H1 (cell line): ENCODE results near the gene POLD1. TPM values are rescaled to one million over a fixed set of nuclear protein-coding genes. Genes with fewer than 3 reads are reported as not detected.

Experiments
- CTCF ChIA-PET: fragments of 300-600 bp; sonication (Branson Sonifier 250); formaldehyde crosslinking; loops from one replicate; lab custom pipeline; 2021; ENCODE audit not compliant: partially characterized antibody; lab: Charles Lee
- POLR2A ChIA-PET: fragments of 300-600 bp; sonication (Branson Sonifier 250); formaldehyde crosslinking; loops from one replicate; lab custom pipeline; 2021; ENCODE audit warnings: inconsistent platforms; ENCODE audit not compliant: partially characterized antibody; lab: Charles Lee
- DNase-seq, 2 experiments: peaks; one replicate each; pipeline versions ENCODE4 v3.0.0 to v3.0.0-alpha.2; 2010 to 2022; ENCODE audit warnings: low spot score in 2 of 2, low read depth in 1 of 2, mixed read lengths in 1 of 2
- FAIRE-seq: peaks from 2 replicates; lab custom pipeline; 2011; peaks lifted over from hg19 to GRCh38; lab: Jason Lieb, UNC
- H2AFZ ChIP-seq: 2 replicates; pipeline ENCODE4 v1.8.1; 2012; ENCODE audit warnings: low read length, inconsistent platforms
- H2AK5ac ChIP-seq: 2 replicates; pipeline ENCODE4 v1.6.1; 2013; ENCODE audit warnings: low read depth, low read length
- H2BK120ac ChIP-seq: replicated peaks from 2 replicates; pipeline ENCODE3; 2013; ENCODE audit warnings: low read depth, low read length, inconsistent platforms
- H2BK12ac ChIP-seq: 2 replicates; pipeline ENCODE4 v1.6.1; 2013; ENCODE audit warnings: low read depth, low read length
- H2BK15ac ChIP-seq: 2 replicates; pipeline ENCODE4 v1.6.1; 2013; ENCODE audit warnings: low read length
- H2BK20ac ChIP-seq: 2 replicates; pipeline ENCODE4 v1.6.1; 2013; ENCODE audit warnings: low read length
- H2BK5ac ChIP-seq: 2 replicates; pipeline ENCODE4 v1.6.1; 2013; ENCODE audit warnings: low read depth, low read length
- H3K14ac ChIP-seq: 2 replicates; pipeline ENCODE4 v1.6.1; 2013; ENCODE audit warnings: inconsistent platforms; ENCODE audit not compliant: insufficient read length
- H3K18ac ChIP-seq: 2 replicates; pipeline ENCODE4 v1.6.1; 2013; ENCODE audit warnings: low read length; ENCODE audit errors: extremely low read depth
- H3K23ac ChIP-seq: 2 replicates; pipeline ENCODE4 v1.6.1; 2013; ENCODE audit warnings: inconsistent platforms; ENCODE audit not compliant: insufficient read length
- H3K23me2 ChIP-seq: 2 replicates; pipeline ENCODE4 v1.6.1; 2013; ENCODE audit warnings: low read depth, low read length
- H3K27ac ChIP-seq: 2 replicates; pipeline ENCODE4 v1.6.1; 2011; ENCODE audit warnings: low read depth, low read length, inconsistent platforms
- H3K27me3 ChIP-seq, 4 experiments: replicated peaks in 1 of 4; 1 replicate in 1 of 4; 2 replicates in 3 of 4; pipeline versions ENCODE4 v1.6.1 to v1.8.1; 2011 to 2013; ENCODE audit warnings: low read length in 3 of 4, mild to moderate bottlenecking in 3 of 4, inconsistent platforms in 2 of 4, mixed read lengths in 2 of 4, moderate library complexity in 1 of 4; ENCODE audit not compliant: control insufficient read depth in 3 of 4, insufficient read depth in 3 of 4; ENCODE audit errors: extremely low read depth in 1 of 4
- H3K36me3 ChIP-seq, 4 experiments: 2 replicates each; pipeline versions ENCODE4 v1.6.1 to v1.8.1; 2011 to 2013; ENCODE audit warnings: mild to moderate bottlenecking in 4 of 4, low read length in 3 of 4, moderate library complexity in 2 of 4, control low read depth in 1 of 4, inconsistent platforms in 1 of 4; ENCODE audit not compliant: insufficient read depth in 4 of 4, control insufficient read depth in 2 of 4
- H3K4ac ChIP-seq: replicated peaks from 2 replicates; pipeline ENCODE3; 2013; ENCODE audit warnings: low read length, low read depth, mixed read lengths, inconsistent platforms; ENCODE audit not compliant: insufficient read length
- H3K4me1 ChIP-seq, 4 experiments: replicated peaks in 1 of 4; 1 replicate in 1 of 4; 2 replicates in 3 of 4; pipeline versions ENCODE4 v1.6.1 to v1.8.1; 2011 to 2013; ENCODE audit warnings: low read length in 3 of 4, inconsistent platforms in 2 of 4, mixed read lengths in 1 of 4; ENCODE audit not compliant: insufficient read depth in 4 of 4, control insufficient read depth in 3 of 4
- H3K4me2 ChIP-seq, 2 experiments: 2 replicates each; pipeline versions ENCODE4 v1.6.1 to v1.8.1; 2011 to 2013; ENCODE audit warnings: low read depth in 2 of 2, low read length in 2 of 2, control low read depth in 1 of 2, inconsistent platforms in 1 of 2, mild to moderate bottlenecking in 1 of 2; ENCODE audit not compliant: insufficient read depth in 1 of 2
- H3K4me3 ChIP-seq, 4 experiments: fragments of 200-600, 300-600 bp in 1 of 4; sonication (generic), shearing (Covaris generic), sonication (Bioruptor Twin) in 1 of 4; 2 replicates each; pipeline versions ENCODE4 v1.5.1 to v1.8.1; 2011 to 2016; ENCODE audit warnings: low read length in 4 of 4, low read depth in 3 of 4, control low read depth in 2 of 4, inconsistent platforms in 2 of 4, mild to moderate bottlenecking in 2 of 4, mixed read lengths in 1 of 4, moderate library complexity in 1 of 4; ENCODE audit not compliant: insufficient read depth in 2 of 4; ENCODE audit errors: extremely low read depth in 1 of 4
- H3K56ac ChIP-seq: replicated peaks from 2 replicates; pipeline ENCODE3; 2013; ENCODE audit warnings: low read depth, mild to moderate bottlenecking, mixed read lengths, low read length, inconsistent platforms; ENCODE audit not compliant: insufficient read length
- H3K79me1 ChIP-seq: 2 replicates; pipeline ENCODE4 v1.6.1; 2013; ENCODE audit warnings: low read depth, low read length, control low read depth
- H3K79me2 ChIP-seq, 2 experiments: 2 replicates each; pipeline versions ENCODE4 v1.6.1 to v1.8.1; 2012 to 2013; ENCODE audit warnings: low read length in 2 of 2, mild to moderate bottlenecking in 2 of 2, inconsistent platforms in 1 of 2; ENCODE audit not compliant: insufficient read depth in 2 of 2, control insufficient read depth in 1 of 2
- H3K9ac ChIP-seq, 4 experiments: replicated peaks in 1 of 4; 1 replicate in 1 of 4; 2 replicates in 3 of 4; pipeline versions ENCODE4 v1.6.1 to v1.8.1; 2011 to 2013; ENCODE audit warnings: low read depth in 3 of 4, low read length in 3 of 4, control low read depth in 2 of 4, mild to moderate bottlenecking in 2 of 4, moderate library complexity in 2 of 4, inconsistent platforms in 1 of 4; ENCODE audit errors: extremely low read depth in 1 of 4
- H3K9me3 ChIP-seq, 2 experiments: 2 replicates each; pipeline versions ENCODE4 v1.6.1 to v1.8.1; 2012 to 2013; ENCODE audit warnings: mild to moderate bottlenecking in 2 of 2, moderate library complexity in 2 of 2, control low read depth in 1 of 2, inconsistent platforms in 1 of 2, low read depth in 1 of 2, low read length in 1 of 2, mixed read lengths in 1 of 2; ENCODE audit not compliant: insufficient read depth in 2 of 2
- H4K20me1 ChIP-seq, 2 experiments: replicated peaks in 1 of 2; 2 replicates each; pipeline versions ENCODE3 to v1.8.1; 2011 to 2013; ENCODE audit warnings: inconsistent platforms in 2 of 2, low read length in 2 of 2, mild to moderate bottlenecking in 1 of 2; ENCODE audit not compliant: insufficient read depth in 2 of 2, control insufficient read depth in 1 of 2
- H4K5ac ChIP-seq: 2 replicates; pipeline ENCODE4 v1.6.1; 2013; ENCODE audit warnings: low read length, low read depth, mixed read lengths, inconsistent platforms; ENCODE audit not compliant: insufficient read length
- H4K8ac ChIP-seq: 2 replicates; pipeline ENCODE4 v1.8.0; 2013; ENCODE audit warnings: mild to moderate bottlenecking, moderate library complexity, low read length, inconsistent platforms; ENCODE audit not compliant: insufficient read depth; ENCODE audit errors: extremely low read depth
- H4K91ac ChIP-seq: replicated peaks from 2 replicates; pipeline ENCODE3; 2013; ENCODE audit warnings: low read length, mixed read lengths, inconsistent platforms; ENCODE audit not compliant: insufficient read length
- CTCF ChIP-seq, 3 experiments: IDR thresholded peaks; 1 replicate in 2 of 3; 2 replicates in 1 of 3; pipeline versions ENCODE4 v1.5.1 to v1.6.1; 2011; ENCODE audit warnings: low read length in 3 of 3, mild to moderate bottlenecking in 3 of 3, inconsistent platforms in 2 of 3, low read depth in 1 of 3, moderate library complexity in 1 of 3; ENCODE audit not compliant: insufficient read depth in 1 of 3; ENCODE audit errors: control extremely low read depth in 1 of 3
- SP1 ChIP-seq: IDR thresholded peaks from 2 replicates; pipeline ENCODE4 v1.6.1; 2011; ENCODE audit warnings: low read depth, low read length
- WGBS, 2 experiments: shearing (Covaris generic) in 1 of 2; methylation state at CpG; one replicate each; pipeline versions ENCODE4 v1.1.6 to v1.1.7; 2013 to 2015; ENCODE audit warnings: low lambda C conversion rate in 2 of 2, mixed read lengths in 2 of 2, inconsistent platforms in 1 of 2, low coverage in 1 of 2, missing lambda C conversion rate in 1 of 2; ENCODE audit not compliant: insufficient replicate concordance in 2 of 2, insufficient coverage in 1 of 2, insufficient read length in 1 of 2; ENCODE audit errors: extremely low coverage in 1 of 2, missing lambda C conversion rate in 1 of 2; 5-methylcytosine and 5-hydroxymethylcytosine counted together
- polyA plus RNA-seq, 7 experiments: library from polyadenylated mRNA; depleted of rRNA in 3 of 7; stranded (reverse) in 5 of 7; unstranded in 2 of 7; fragments of >200 nt in 5 of 7; fragments of 200-250 nt in 2 of 7; gene quantifications; 1 replicate in 5 of 7; 2 replicates in 1 of 7; 4 replicates in 1 of 7; pipeline versions ENCODE4 v1.2.1 to v1.2.3, GENCODE V29; 2011 to 2013; ENCODE audit warnings: missing spikeins in 2 of 7, mixed read lengths in 2 of 7
- total RNA-seq: library from RNA; stranded (reverse); fragmentation: NEBNext Ultra II Directional; extraction: Animal tissue kit (Norgen Biotek cat#: 25700); gene quantifications from 2 replicates; pipeline ENCODE4 v1.2.1, GENCODE V29; 2021

POLD1 gene
- total and polyA plus RNA-seq, 2 of the 8 experiments (the other 6 are each of a cell fraction or from before 2014, with no cell fraction given) = 141 to 142 TPM

- Histone ChIP-seq H3K9ac (no peak overlapping the region; a peak in 1 of 7 replicates), H3K4me1 (no peaks in the 10 kb centered on the region), H2BK12ac (no peak overlapping the region), H3K4me3 (no peak overlapping the region), H3K18ac (no peak overlapping the region), H3K27ac (no peak overlapping the region), H2BK15ac (no peak overlapping the region), H4K8ac (peak overlapping the region; percentile 46; the same call in 1 of the 2 replicates), H3K36me3 (peaks cover 6 to 41% (median 24%) of the 10 kb centered on the region in 4 experiments), H3K27me3 (no peaks in the 10 kb centered on the region), H2BK5ac (0 out of 2 replicates have a peak overlapping the region, but pooled peaks have one; percentile 16), H3K23ac (no peak overlapping the region), H4K91ac (no peak overlapping the region), H3K23me2 (no peaks in the 10 kb centered on the region), H3K79me1 (peaks cover 3% of the 10 kb centered on the region; the same call in 1 of the 2 replicates), H3K14ac (no peak overlapping the region), H3K4me2 (no peak overlapping the region), H2BK20ac (no peak overlapping the region), H4K5ac (no peak overlapping the region), H3K4ac (no peak overlapping the region), H3K79me2 (peaks cover 0 to 4% of the 10 kb centered on the region in 2 experiments; a peak in 1 of 4 replicates), H2AFZ (no peak overlapping the region), H3K9me3 (no peaks in the 10 kb centered on the region), H2AK5ac (no peak overlapping the region), H2BK120ac (no peak overlapping the region), H4K20me1 (peaks cover 1 to 3% of the 10 kb centered on the region in 2 experiments), H3K56ac (no peak overlapping the region)
- no peak for DNase-seq
- no peak for FAIRE-seq
- TF ChIP-seq SP1 = no peak
- TF ChIP-seq CTCF (IDR thresholded peaks at IDR 0.05; ENCODE audit: control extremely low read depth in 1 of 3, insufficient read depth in 1 of 3, low read depth in 1 of 3, low read length in 3 of 3) = peak in 2 of 3 experiments; percentile 6; a peak in 2 of 4 replicates
- ChIA-PET CTCF (interaction anchor here (0.5 to 1.3 kb wide), 6 partner anchors 10 to 273 kb away, joined by 3 to 6 read pairs (median 4); no protein-coding TSS in a partner anchor), POLR2A (interaction anchor here (0.7 to 2.3 kb wide), 5 partner anchors 16 to 26 kb away, joined by 3 to 15 read pairs (median 3); partner anchors contain the start of genes POLD1 and SPIB)
- WGBS, 2 experiments = 93% methylated on average over 32 of the region's 48 CpGs; no CpG with 5 or more reads in 1 of the 2 experiments
These were observed 17.7 kb downstream of the POLD1 start for GRCh38 chr19:50401605-50402450.
